ENCODE measurements around the gene LRRK1. TPM values are rescaled to one million over a fixed set of nuclear protein-coding genes. Genes with fewer than 3 reads are reported as not detected.

LRRK1 gene
- total RNA-seq, 1 donor from 2014 or later, result 21.1 TPM

DNA sequence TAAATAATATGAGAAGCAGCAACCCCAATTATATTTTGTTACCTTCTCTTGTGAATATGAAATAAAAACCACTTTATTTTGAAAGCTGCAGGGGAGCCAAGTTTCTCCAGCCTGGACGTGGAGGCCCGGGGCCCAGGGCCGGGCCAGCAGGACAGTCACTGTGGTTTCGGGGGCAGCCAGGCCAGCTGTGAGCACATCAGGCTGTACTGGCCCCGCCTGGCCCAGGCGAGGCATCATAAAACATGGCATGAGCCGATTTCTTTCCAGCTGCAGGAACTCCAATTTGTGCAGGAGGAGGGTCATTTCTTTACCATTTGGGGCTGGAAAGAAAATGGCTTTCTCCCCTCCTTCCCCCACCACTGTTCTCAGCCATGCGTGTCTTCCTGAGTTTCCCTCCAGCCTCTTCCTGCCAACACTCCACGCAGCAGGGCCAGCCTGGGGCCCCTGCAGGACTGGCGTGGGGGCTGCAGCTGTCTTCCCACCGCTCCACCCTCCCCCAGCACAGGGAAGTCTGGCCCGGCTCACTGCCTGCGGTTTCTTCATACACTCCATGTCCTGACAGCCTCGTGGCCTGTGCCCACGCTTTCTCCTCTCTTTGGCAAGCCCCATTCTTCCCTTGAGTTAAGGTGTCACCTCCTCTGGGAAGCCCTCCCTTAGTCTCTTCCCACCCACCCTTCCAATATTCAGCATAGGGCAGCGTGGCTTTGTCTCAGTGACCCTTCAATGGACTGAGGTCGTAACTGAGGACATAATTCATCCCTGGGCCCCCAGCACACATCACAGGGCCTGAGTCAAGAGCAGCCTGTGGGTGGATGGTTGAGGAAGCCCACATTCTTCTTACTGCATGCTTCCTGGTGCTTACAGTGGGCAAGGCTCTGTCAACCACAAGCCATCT is 196.9 kb downstream of the LRRK1 start:
- no peaks in the 10 kb centered on the region for H3K36me3 ChIP-seq
- no peaks in the 10 kb centered on the region for H3K27me3 ChIP-seq
- intact Hi-C loops (cut with DNase I), result no loop called here
- no peak overlapping the region for H3K4me3 ChIP-seq
- H3K4me1 ChIP-seq, result peaks cover 31% of the 10 kb centered on the region
- DNase-seq (ENCODE audit: extremely low spot score in 2 of 2), result no peak
- TF ChIP-seq POLR2A (IDR thresholded peaks at IDR 0.05) (no peak), POLR2AphosphoS5 (IDR thresholded peaks at IDR 0.05; ENCODE audit: insufficient read depth in 1 of 2, low read depth in 1 of 2) (peak in 1 of 2 donors; percentile 71)
- H3K27ac ChIP-seq, result peak overlapping the region; percentile 70
- H3K9me3 ChIP-seq, result no peaks in the 10 kb centered on the region

- TF ChIP-seq POLR2AphosphoS5 (IDR thresholded peaks at IDR 0.05; ENCODE audit: insufficient read depth in 1 of 2, low read depth in 1 of 2) (no peak), POLR2A (IDR thresholded peaks at IDR 0.05) (no peak)
- TF ChIP-seq, protein P1, sequence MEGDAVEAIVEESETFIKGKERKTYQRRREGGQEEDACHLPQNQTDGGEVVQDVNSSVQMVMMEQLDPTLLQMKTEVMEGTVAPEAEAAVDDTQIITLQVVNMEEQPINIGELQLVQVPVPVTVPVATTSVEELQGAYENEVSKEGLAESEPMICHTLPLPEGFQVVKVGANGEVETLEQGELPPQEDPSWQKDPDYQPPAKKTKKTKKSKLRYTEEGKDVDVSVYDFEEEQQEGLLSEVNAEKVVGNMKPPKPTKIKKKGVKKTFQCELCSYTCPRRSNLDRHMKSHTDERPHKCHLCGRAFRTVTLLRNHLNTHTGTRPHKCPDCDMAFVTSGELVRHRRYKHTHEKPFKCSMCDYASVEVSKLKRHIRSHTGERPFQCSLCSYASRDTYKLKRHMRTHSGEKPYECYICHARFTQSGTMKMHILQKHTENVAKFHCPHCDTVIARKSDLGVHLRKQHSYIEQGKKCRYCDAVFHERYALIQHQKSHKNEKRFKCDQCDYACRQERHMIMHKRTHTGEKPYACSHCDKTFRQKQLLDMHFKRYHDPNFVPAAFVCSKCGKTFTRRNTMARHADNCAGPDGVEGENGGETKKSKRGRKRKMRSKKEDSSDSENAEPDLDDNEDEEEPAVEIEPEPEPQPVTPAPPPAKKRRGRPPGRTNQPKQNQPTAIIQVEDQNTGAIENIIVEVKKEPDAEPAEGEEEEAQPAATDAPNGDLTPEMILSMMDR (IDR thresholded peaks at IDR 0.05), result no peak
- H3K4me1 ChIP-seq, result peaks cover 37% of the 10 kb centered on the region
- peak overlapping the region; percentile 70 for H3K27ac ChIP-seq
- H3K27me3 ChIP-seq, result no peaks in the 10 kb centered on the region
- H3K36me3 ChIP-seq, result no peaks in the 10 kb centered on the region
- intact Hi-C loops (cut with DNase I), result no loop called here
- no peak for DNase-seq (ENCODE audit: extremely low spot score in 2 of 2)
- no peak overlapping the region for H3K4me3 ChIP-seq
- no peaks in the 10 kb centered on the region for H3K9me3 ChIP-seq
Measured at GRCh38 chr15:101116681-101116976, 197.5 kb downstream of the LRRK1 start.

- H3K27ac ChIP-seq, result no peak overlapping the region
- H3K9me3 ChIP-seq, result no peaks in the 10 kb centered on the region
- DNase-seq (ENCODE audit: extremely low spot score in 2 of 2), result no peak
- no peaks in the 10 kb centered on the region for H3K27me3 ChIP-seq
- H3K4me1 ChIP-seq, result peaks cover 45% of the 10 kb centered on the region
- no peaks in the 10 kb centered on the region for H3K36me3 ChIP-seq
- intact Hi-C loops (cut with DNase I), result no loop called here
- TF ChIP-seq, protein P1 (IDR thresholded peaks at IDR 0.05), result no peak
- no peak for TF ChIP-seq POLR2A (IDR thresholded peaks at IDR 0.05)
- no peak for TF ChIP-seq POLR2AphosphoS5 (IDR thresholded peaks at IDR 0.05; ENCODE audit: insufficient read depth in 1 of 2, low read depth in 1 of 2)
- no peak overlapping the region for H3K4me3 ChIP-seq
Measured at GRCh38 chr15:101118116-101118515, 199.0 kb downstream of the LRRK1 start.

- intact Hi-C loops (cut with DNase I), result no loop called here
- Histone ChIP-seq H3K27ac (no peak overlapping the region), H3K4me1 (peaks cover 45% of the 10 kb centered on the region), H3K36me3 (no peaks in the 10 kb centered on the region), H3K4me3 (no peak overlapping the region), H3K27me3 (no peaks in the 10 kb centered on the region), H3K9me3 (no peaks in the 10 kb centered on the region)
- TF ChIP-seq POLR2A (IDR thresholded peaks at IDR 0.05), result no peak
- no peak for TF ChIP-seq POLR2AphosphoS5 (IDR thresholded peaks at IDR 0.05; ENCODE audit: insufficient read depth in 1 of 2, low read depth in 1 of 2)
- TF ChIP-seq, protein P1 (IDR thresholded peaks at IDR 0.05), result no peak
- DNase-seq (ENCODE audit: extremely low spot score in 2 of 2), result no peak
Measured at GRCh38 chr15:101118615-101119014, 199.5 kb downstream of the LRRK1 start.

- Histone ChIP-seq H3K4me1 (peaks cover 45% of the 10 kb centered on the region), H3K4me3 (no peak overlapping the region), H3K27me3 (no peaks in the 10 kb centered on the region), H3K27ac (no peak overlapping the region), H3K36me3 (no peaks in the 10 kb centered on the region), H3K9me3 (no peaks in the 10 kb centered on the region)
- DNase-seq (ENCODE audit: extremely low spot score in 2 of 2), result no peak
- TF ChIP-seq POLR2A (IDR thresholded peaks at IDR 0.05) (no peak), POLR2AphosphoS5 (IDR thresholded peaks at IDR 0.05; ENCODE audit: insufficient read depth in 1 of 2, low read depth in 1 of 2) (no peak)
- TF ChIP-seq, protein P1 (IDR thresholded peaks at IDR 0.05), result no peak
- intact Hi-C loops (cut with DNase I), result no loop called here
Measured at GRCh38 chr15:101119181-101119580, 200.0 kb downstream of the LRRK1 start.

Other genes starting within 250 kb of the LRRK1 start
- 62.9 TPM for gene ALDH1A3, start 39.5 kb upstream of the LRRK1 start, total RNA-seq